Keratinocyte (primary cell): ENCODE results near the gene B3GNT2. TPM values are rescaled to one million over a fixed set of nuclear protein-coding genes. Genes with fewer than 3 reads are reported as not detected.

ENCODE experiments used
- DNase-seq: peaks from one replicate; pipeline ENCODE4 v3.0.0-alpha.2; 2011; ENCODE audit warnings: low read depth, missing footprints, low spot score
- FAIRE-seq: peaks from 2 replicates; lab custom pipeline; 2011; peaks lifted over from hg19 to GRCh38; lab: Jason Lieb, UNC
- H2AFZ ChIP-seq: 2 replicates; pipeline ENCODE4 v1.6.0; 2012; ENCODE audit warnings: low read length, control low read depth, inconsistent platforms; ENCODE audit not compliant: control insufficient read depth
- H3K27ac ChIP-seq: 2 replicates; pipeline ENCODE4 v1.5.1; 2011; ENCODE audit warnings: low read length; ENCODE audit not compliant: control insufficient read depth, insufficient read depth
- H3K27me3 ChIP-seq: 3 replicates; pipeline ENCODE4 v1.6.0; 2011; ENCODE audit warnings: low read length; ENCODE audit not compliant: control insufficient read depth, insufficient read depth; ENCODE audit errors: extremely low read depth
- H3K36me3 ChIP-seq, 2 experiments: 2 replicates in 1 of 2; 3 replicates in 1 of 2; pipeline ENCODE4 v1.5.1; 2011; ENCODE audit warnings: low read length in 2 of 2, mild to moderate bottlenecking in 1 of 2; ENCODE audit not compliant: control insufficient read depth in 2 of 2, insufficient read depth in 2 of 2; ENCODE audit errors: extremely low read depth in 1 of 2
- H3K4me1 ChIP-seq: 3 replicates; pipeline ENCODE4 v1.5.1; 2011; ENCODE audit warnings: low read length; ENCODE audit not compliant: control insufficient read depth, insufficient read depth; ENCODE audit errors: extremely low read depth
- H3K4me2 ChIP-seq: 3 replicates; pipeline ENCODE4 v1.6.0; 2011; ENCODE audit warnings: low read depth, low read length; ENCODE audit not compliant: control insufficient read depth, insufficient read depth; ENCODE audit errors: extremely low read depth
- H3K4me3 ChIP-seq, 3 experiments: fragments of 200-600 bp in 1 of 3; sonication (generic) in 1 of 3; 2 replicates in 2 of 3; 3 replicates in 1 of 3; pipeline ENCODE4 v1.5.1; 2011 to 2016; ENCODE audit warnings: low read length in 3 of 3, mild to moderate bottlenecking in 3 of 3, control low read depth in 2 of 3, inconsistent platforms in 1 of 3, low read depth in 1 of 3, mixed read lengths in 1 of 3, mixed run types in 1 of 3, moderate library complexity in 1 of 3; ENCODE audit not compliant: control insufficient read depth in 2 of 3, insufficient read depth in 2 of 3; ENCODE audit errors: extremely low read depth in 1 of 3
- H3K79me2 ChIP-seq: 2 replicates; pipeline ENCODE4 v1.6.0; 2012; ENCODE audit warnings: low read length; ENCODE audit not compliant: control insufficient read depth, insufficient read depth
- H3K9ac ChIP-seq: 3 replicates; pipeline ENCODE4 v1.6.0; 2011; ENCODE audit warnings: low read length; ENCODE audit not compliant: control insufficient read depth, insufficient read depth; ENCODE audit errors: extremely low read depth
- H3K9me1 ChIP-seq: 3 replicates; pipeline ENCODE4 v1.6.0; 2011; ENCODE audit warnings: low read length; ENCODE audit not compliant: control insufficient read depth, insufficient read depth; ENCODE audit errors: extremely low read depth
- H3K9me3 ChIP-seq: 2 replicates; pipeline ENCODE4 v1.5.1; 2012; ENCODE audit warnings: low read depth, low read length; ENCODE audit not compliant: control insufficient read depth
- H4K20me1 ChIP-seq: 3 replicates; pipeline ENCODE4 v1.6.0; 2011; ENCODE audit warnings: low read length; ENCODE audit not compliant: control insufficient read depth, insufficient read depth; ENCODE audit errors: extremely low read depth
- CTCF ChIP-seq, 3 experiments: IDR thresholded peaks in 1 of 3; conservative IDR thresholded peaks in 1 of 3; optimal IDR thresholded peaks in 1 of 3; 2 replicates in 2 of 3; 3 replicates in 1 of 3; pipeline versions ENCODE3 to v1.5.1; 2011; ENCODE audit warnings: low read length in 3 of 3, mild to moderate bottlenecking in 3 of 3, moderate library complexity in 2 of 3, control low read depth in 1 of 3, inconsistent platforms in 1 of 3; ENCODE audit not compliant: insufficient read depth in 2 of 3; ENCODE audit errors: extremely low read depth in 1 of 3
- EZH2 ChIP-seq: IDR thresholded peaks from one replicate; pipeline ENCODE4 v1.6.1; 2012; ENCODE audit warnings: inconsistent platforms, mild to moderate bottlenecking, low read length, moderate library complexity
- dilution Hi-C: fragments of 300-500 bp; cut with MboI; formaldehyde crosslinking; loops from one replicate; pipeline ENCODE4 v1.7.0; 2020; ENCODE audit warnings: low sequenced_read_pairs; ENCODE audit not compliant: extremely low pct_ligation_motif_present
- polyA plus RNA-seq, 5 experiments: library from polyadenylated mRNA; depleted of rRNA in 3 of 5; stranded (reverse) in 3 of 5; stranded (forward) in 1 of 5; unstranded in 1 of 5; fragments of >200 nt; gene quantifications; 1 replicate in 1 of 5; 2 replicates in 3 of 5; 3 replicates in 1 of 5; pipeline versions ENCODE4 v1.2.1 to v1.2.3, GENCODE V29; 2011 to 2012; ENCODE audit warnings: missing spikeins in 2 of 5, low read depth in 1 of 5, low replicate concordance in 1 of 5

B3GNT2 gene
- polyA plus RNA-seq, 1 donor (not counting 4 experiments of a cell fraction or from before 2014, with no cell fraction given), result 44.3 TPM

- Histone ChIP-seq H3K79me2 (peaks cover 82% of the 10 kb centered on the region), H3K27ac (no peak overlapping the region), H4K20me1 (peaks cover 36% of the 10 kb centered on the region), H2AFZ (no peak overlapping the region), H3K9ac (no peak overlapping the region), H3K4me2 (no peak overlapping the region), H3K36me3 (peaks cover 0 to 1% of the 10 kb centered on the region in 2 experiments), H3K4me3 (no peak overlapping the region), H3K27me3 (no peaks in the 10 kb centered on the region), H3K9me1 (peaks cover 14% of the 10 kb centered on the region), H3K4me1 (peaks cover 17% of the 10 kb centered on the region), H3K9me3 (no peaks in the 10 kb centered on the region)
- TF ChIP-seq CTCF (optimal IDR thresholded peaks at IDR 0.05 in 1 of 3, IDR thresholded peaks at IDR 0.05 in 1 of 3, conservative IDR thresholded peaks at IDR 0.05 in 1 of 3; ENCODE audit: extremely low read depth in 1 of 3, insufficient read depth in 2 of 3, low read length in 3 of 3) (no peak), EZH2 (no peak)
- FAIRE-seq (no peak), DNase-seq (no peak)
- dilution Hi-C loops, result no loop called here
Measured at GRCh38 chr2:62199392-62200125, 3.6 kb downstream of the B3GNT2 start.

- H3K36me3 ChIP-seq, result peaks cover 0 to 1% of the 10 kb centered on the region in 2 experiments
- peaks cover 36% of the 10 kb centered on the region for H4K20me1 ChIP-seq
- H2AFZ ChIP-seq, result no peak overlapping the region
- no peak overlapping the region for H3K27ac ChIP-seq
- H3K4me1 ChIP-seq, result peaks cover 20% of the 10 kb centered on the region
- dilution Hi-C loops, result no loop called here
- no peak for DNase-seq
- H3K27me3 ChIP-seq, result no peaks in the 10 kb centered on the region
- peaks cover 14% of the 10 kb centered on the region for H3K9me1 ChIP-seq
- H3K4me2 ChIP-seq, result no peak overlapping the region
- H3K4me3 ChIP-seq, result no peak overlapping the region
- H3K9ac ChIP-seq, result no peak overlapping the region
- TF ChIP-seq EZH2 (no peak), CTCF (optimal IDR thresholded peaks at IDR 0.05 in 1 of 3, IDR thresholded peaks at IDR 0.05 in 1 of 3, conservative IDR thresholded peaks at IDR 0.05 in 1 of 3; ENCODE audit: extremely low read depth in 1 of 3, insufficient read depth in 2 of 3, low read length in 3 of 3) (no peak)
- no peaks in the 10 kb centered on the region for H3K9me3 ChIP-seq
- H3K79me2 ChIP-seq, result peaks cover 90% of the 10 kb centered on the region
- FAIRE-seq, result no peak
Measured at GRCh38 chr2:62200291-62200841, 4.5 kb downstream of the B3GNT2 start.
